SK-N-SH (cell line): ENCODE results near the gene SYT17. TPM values are rescaled to one million over a fixed set of nuclear protein-coding genes. Genes with fewer than 3 reads are reported as not detected.

Experiments used
- CTCF ChIA-PET: fragments of 300-600, 350-600 bp; formaldehyde crosslinking; extraction: SDS; loops from one replicate; lab custom pipeline; 2021; lab: Yijun Ruan, JAX
- POLR2A ChIA-PET: fragments of 350-600 bp; sonication (Branson Sonifier 250); formaldehyde crosslinking; extraction: SDS; loops from one replicate; lab custom pipeline; 2020; ENCODE audit warnings: antibody characterized with exemption, inconsistent platforms; lab: Yijun Ruan, JAX
- DNase-seq: peaks from one replicate; pipeline ENCODE4 v3.0.0; 2012
- H2AFZ ChIP-seq: fragments of 200-600 bp; sonication (generic); 2 replicates; pipeline ENCODE4 v1.8.1; 2016; ENCODE audit warnings: antibody characterized with exemption, mild to moderate bottlenecking, low read depth
- H3F3A ChIP-seq: fragments of 200-600 bp; sonication (generic); replicated peaks from 2 replicates; pipeline ENCODE3; 2016; ENCODE audit warnings: antibody characterized with exemption, mild to moderate bottlenecking; ENCODE audit not compliant: insufficient read depth
- H3K27ac ChIP-seq, 2 experiments: fragments of 200-500 bp in 1 of 2; fragments of 200-600 bp in 1 of 2; sonication (Bioruptor generic) in 1 of 2; sonication (generic), shearing (Covaris generic) in 1 of 2; 2 replicates each; pipeline versions ENCODE4 v1.5.1 to v1.6.1; 2014 to 2016; ENCODE audit warnings: low read depth in 2 of 2, inconsistent platforms in 1 of 2, low read length in 1 of 2, mild to moderate bottlenecking in 1 of 2, mixed read lengths in 1 of 2
- H3K27me3 ChIP-seq: fragments of 200-600 bp; sonication (generic), shearing (Covaris generic); 2 replicates; pipeline ENCODE4 v1.6.1; 2016; ENCODE audit warnings: mixed run types; ENCODE audit not compliant: insufficient read depth
- H3K36me3 ChIP-seq, 2 experiments: fragments of 200-500 bp in 1 of 2; fragments of 200-600 bp in 1 of 2; sonication (Bioruptor generic) in 1 of 2; sonication (generic) in 1 of 2; replicated peaks in 1 of 2; 2 replicates each; pipeline versions ENCODE3 to v1.5.1; 2014 to 2016; ENCODE audit warnings: low read length in 1 of 2, mild to moderate bottlenecking in 1 of 2; ENCODE audit not compliant: insufficient read depth in 2 of 2, control insufficient read depth in 1 of 2
- H3K4me1 ChIP-seq, 2 experiments: fragments of 200-500 bp in 1 of 2; fragments of 200-600 bp in 1 of 2; sonication (Bioruptor generic) in 1 of 2; sonication (generic), shearing (Covaris generic) in 1 of 2; 2 replicates each; pipeline versions ENCODE4 v1.5.1 to v1.6.1; 2014 to 2016; ENCODE audit warnings: low read depth in 1 of 2, low read length in 1 of 2, mixed run types in 1 of 2; ENCODE audit not compliant: insufficient read depth in 2 of 2, control insufficient read depth in 1 of 2
- H3K4me2 ChIP-seq: fragments of 200-600 bp; sonication (generic), shearing (Covaris generic); 2 replicates; pipeline ENCODE4 v1.6.1; 2017; ENCODE audit warnings: mixed run types
- H3K4me3 ChIP-seq, 2 experiments: fragments of 200-500 bp in 1 of 2; fragments of 200-600 bp in 1 of 2; sonication (Bioruptor generic) in 1 of 2; sonication (generic), shearing (Covaris generic) in 1 of 2; 2 replicates each; pipeline versions ENCODE4 v1.5.1 to v1.8.1; 2014 to 2016; ENCODE audit warnings: low read depth in 2 of 2, inconsistent platforms in 1 of 2, low read length in 1 of 2, mild to moderate bottlenecking in 1 of 2, mixed read lengths in 1 of 2, moderate library complexity in 1 of 2
- H3K79me2 ChIP-seq: fragments of 200-600 bp; sonication (generic); 2 replicates; pipeline ENCODE4 v1.8.1; 2017; ENCODE audit warnings: mild to moderate bottlenecking; ENCODE audit not compliant: insufficient read depth
- H3K9ac ChIP-seq: fragments of 200-600 bp; sonication (generic); 2 replicates; pipeline ENCODE4 v1.6.1; 2017; ENCODE audit warnings: mixed run types
- H3K9me2 ChIP-seq: fragments of 200-600 bp; sonication (generic); 2 replicates; pipeline ENCODE4 v1.6.1; 2017; ENCODE audit warnings: mixed run types
- H3K9me3 ChIP-seq: fragments of 200-600 bp; sonication (generic); 2 replicates; pipeline ENCODE4 v1.6.1; 2017; ENCODE audit warnings: mixed run types, mild to moderate bottlenecking, moderate library complexity
- H4K20me1 ChIP-seq: fragments of 200-600 bp; sonication (generic); 2 replicates; pipeline ENCODE4 v1.6.1; 2017; ENCODE audit warnings: mild to moderate bottlenecking, mixed run types; ENCODE audit not compliant: insufficient read depth
- CHD2 ChIP-seq: fragments of 150-350 bp; IDR thresholded peaks from 2 replicates; pipeline ENCODE4 v1.6.1; 2018; ENCODE audit warnings: low read length; ENCODE audit not compliant: partially characterized antibody
- EZH2phosphoT487 ChIP-seq: fragments of 200-600 bp; sonication (generic); IDR thresholded peaks from 2 replicates; pipeline ENCODE4 v1.6.1; 2017; ENCODE audit warnings: low read depth, mixed run types, mild to moderate bottlenecking, antibody characterized with exemption, moderate library complexity, borderline replicate concordance
- FOSL2 ChIP-seq: IDR thresholded peaks from 2 replicates; pipeline ENCODE4 v1.4.0; 2012; ENCODE audit warnings: low read depth, mild to moderate bottlenecking, moderate library complexity, borderline replicate concordance
- FOXM1 ChIP-seq: IDR thresholded peaks from 2 replicates; pipeline ENCODE4 v1.4.0; 2012; ENCODE audit warnings: low read depth, mild to moderate bottlenecking
- GABPA ChIP-seq: IDR thresholded peaks from 2 replicates; pipeline ENCODE4 v1.4.0; 2012; ENCODE audit warnings: low read depth, mild to moderate bottlenecking
- JUND ChIP-seq: IDR thresholded peaks from 2 replicates; pipeline ENCODE4 v1.4.0; 2012
- NFIC ChIP-seq: IDR thresholded peaks from 2 replicates; pipeline ENCODE4 v1.4.0; 2012; ENCODE audit warnings: borderline replicate concordance
- POLR2AphosphoS5 ChIP-seq: IDR thresholded peaks from 2 replicates; pipeline ENCODE4 v1.6.1; 2012; ENCODE audit warnings: low read depth, low read length
- RAD21 ChIP-seq: IDR thresholded peaks from 2 replicates; pipeline ENCODE4 v1.6.1; 2012; ENCODE audit warnings: mild to moderate bottlenecking, low read length
- RCOR1 ChIP-seq: fragments of 150-350 bp; IDR thresholded peaks from 2 replicates; pipeline ENCODE4 v1.6.1; 2017; ENCODE audit warnings: antibody characterized with exemption, low read length
- RFX5 ChIP-seq: IDR thresholded peaks from 2 replicates; pipeline ENCODE4 v1.6.1; 2012; ENCODE audit warnings: mild to moderate bottlenecking, improper control_type of control experiment, low read length
- RXRA ChIP-seq: IDR thresholded peaks from 2 replicates; pipeline ENCODE4 v1.4.0; 2012; ENCODE audit warnings: low read depth, mild to moderate bottlenecking, borderline replicate concordance
- SIN3A ChIP-seq: IDR thresholded peaks from 2 replicates; pipeline ENCODE4 v1.6.1; 2012; ENCODE audit warnings: low read depth, mild to moderate bottlenecking, low read length, moderate library complexity, borderline replicate concordance
- TEAD4 ChIP-seq: IDR thresholded peaks from 2 replicates; pipeline ENCODE4 v1.4.0; 2012; ENCODE audit warnings: mild to moderate bottlenecking, borderline replicate concordance; ENCODE audit not compliant: insufficient read depth
- YY1 ChIP-seq: IDR thresholded peaks from 2 replicates; pipeline ENCODE4 v1.4.0; 2012; ENCODE audit warnings: low read depth, mild to moderate bottlenecking
- WGBS: methylation state at CpG from one replicate; pipeline ENCODE4 v1.1.6; 2017; ENCODE audit warnings: low lambda C conversion rate; 5-methylcytosine and 5-hydroxymethylcytosine counted together
- polyA plus RNA-seq, 3 experiments: library from polyadenylated mRNA; depleted of rRNA; stranded (reverse); fragments of >200 nt; gene quantifications; 2 replicates each; pipeline ENCODE4 v1.2.3, GENCODE V29; 2012
- TF ChIP-seq, protein P1 (sequence below): IDR thresholded peaks from 2 replicates; pipeline ENCODE4 v1.4.0; 2012; ENCODE audit warnings: low read depth, borderline replicate concordance
- TF ChIP-seq, protein P2 (sequence below): fragments of 150-350 bp; IDR thresholded peaks from 2 replicates; pipeline ENCODE4 v1.6.1; 2017; ENCODE audit warnings: antibody characterized with exemption, low read length, low read depth, borderline replicate concordance
- TF ChIP-seq, protein P3 (sequence below): IDR thresholded peaks from 2 replicates; pipeline ENCODE4 v1.6.1; 2012; ENCODE audit warnings: mild to moderate bottlenecking, low read depth, low read length, moderate library complexity

The SYT17 gene
- polyA plus RNA-seq, 1 of the 3 experiments (the other 2 are of a cell fraction): 0.21 TPM

GRCh38 chr16:19239511-19240155, 71.6 kb downstream of the SYT17 start:
- Histone ChIP-seq H3K9me3 (no peaks in the 10 kb centered on the region), H3K4me1 (no peaks in the 10 kb centered on the region), H3K4me2 (no peak overlapping the region), H2AFZ (no peak overlapping the region), H3K79me2 (no peaks in the 10 kb centered on the region), H3K36me3 (no peaks in the 10 kb centered on the region)
- DNase-seq: no peak
- POLR2A ChIA-PET: no interaction called here
- TF ChIP-seq RCOR1 (no peak), TEAD4 (no peak), RFX5 (no peak), EZH2phosphoT487 (no peak), SIN3A (no peak), POLR2AphosphoS5 (no peak), RAD21 (no peak), YY1 (no peak)
- TF ChIP-seq, protein P1, sequence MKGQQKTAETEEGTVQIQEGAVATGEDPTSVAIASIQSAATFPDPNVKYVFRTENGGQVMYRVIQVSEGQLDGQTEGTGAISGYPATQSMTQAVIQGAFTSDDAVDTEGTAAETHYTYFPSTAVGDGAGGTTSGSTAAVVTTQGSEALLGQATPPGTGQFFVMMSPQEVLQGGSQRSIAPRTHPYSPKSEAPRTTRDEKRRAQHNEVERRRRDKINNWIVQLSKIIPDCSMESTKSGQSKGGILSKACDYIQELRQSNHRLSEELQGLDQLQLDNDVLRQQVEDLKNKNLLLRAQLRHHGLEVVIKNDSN: no peak
- TF ChIP-seq, protein P2, sequence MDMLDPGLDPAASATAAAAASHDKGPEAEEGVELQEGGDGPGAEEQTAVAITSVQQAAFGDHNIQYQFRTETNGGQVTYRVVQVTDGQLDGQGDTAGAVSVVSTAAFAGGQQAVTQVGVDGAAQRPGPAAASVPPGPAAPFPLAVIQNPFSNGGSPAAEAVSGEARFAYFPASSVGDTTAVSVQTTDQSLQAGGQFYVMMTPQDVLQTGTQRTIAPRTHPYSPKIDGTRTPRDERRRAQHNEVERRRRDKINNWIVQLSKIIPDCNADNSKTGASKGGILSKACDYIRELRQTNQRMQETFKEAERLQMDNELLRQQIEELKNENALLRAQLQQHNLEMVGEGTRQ: no peak
- TF ChIP-seq, protein P3, sequence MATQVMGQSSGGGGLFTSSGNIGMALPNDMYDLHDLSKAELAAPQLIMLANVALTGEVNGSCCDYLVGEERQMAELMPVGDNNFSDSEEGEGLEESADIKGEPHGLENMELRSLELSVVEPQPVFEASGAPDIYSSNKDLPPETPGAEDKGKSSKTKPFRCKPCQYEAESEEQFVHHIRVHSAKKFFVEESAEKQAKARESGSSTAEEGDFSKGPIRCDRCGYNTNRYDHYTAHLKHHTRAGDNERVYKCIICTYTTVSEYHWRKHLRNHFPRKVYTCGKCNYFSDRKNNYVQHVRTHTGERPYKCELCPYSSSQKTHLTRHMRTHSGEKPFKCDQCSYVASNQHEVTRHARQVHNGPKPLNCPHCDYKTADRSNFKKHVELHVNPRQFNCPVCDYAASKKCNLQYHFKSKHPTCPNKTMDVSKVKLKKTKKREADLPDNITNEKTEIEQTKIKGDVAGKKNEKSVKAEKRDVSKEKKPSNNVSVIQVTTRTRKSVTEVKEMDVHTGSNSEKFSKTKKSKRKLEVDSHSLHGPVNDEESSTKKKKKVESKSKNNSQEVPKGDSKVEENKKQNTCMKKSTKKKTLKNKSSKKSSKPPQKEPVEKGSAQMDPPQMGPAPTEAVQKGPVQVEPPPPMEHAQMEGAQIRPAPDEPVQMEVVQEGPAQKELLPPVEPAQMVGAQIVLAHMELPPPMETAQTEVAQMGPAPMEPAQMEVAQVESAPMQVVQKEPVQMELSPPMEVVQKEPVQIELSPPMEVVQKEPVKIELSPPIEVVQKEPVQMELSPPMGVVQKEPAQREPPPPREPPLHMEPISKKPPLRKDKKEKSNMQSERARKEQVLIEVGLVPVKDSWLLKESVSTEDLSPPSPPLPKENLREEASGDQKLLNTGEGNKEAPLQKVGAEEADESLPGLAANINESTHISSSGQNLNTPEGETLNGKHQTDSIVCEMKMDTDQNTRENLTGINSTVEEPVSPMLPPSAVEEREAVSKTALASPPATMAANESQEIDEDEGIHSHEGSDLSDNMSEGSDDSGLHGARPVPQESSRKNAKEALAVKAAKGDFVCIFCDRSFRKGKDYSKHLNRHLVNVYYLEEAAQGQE: no peak
- TF ChIP-seq, all 33 proteins: peak for 0
- Histone ChIP-seq H3K27ac (no peak overlapping the region), H3K9me2 (no peaks in the 10 kb centered on the region), H3K27me3 (no peaks in the 10 kb centered on the region), H3K9ac (no peak overlapping the region), H3K4me3 (no peak overlapping the region), H3F3A (no peaks in the 10 kb centered on the region), H4K20me1 (no peaks in the 10 kb centered on the region)
- 43% methylated on average over 6 of the region's 13 CpGs for WGBS
- CTCF ChIA-PET: no interaction called here

DNA sequence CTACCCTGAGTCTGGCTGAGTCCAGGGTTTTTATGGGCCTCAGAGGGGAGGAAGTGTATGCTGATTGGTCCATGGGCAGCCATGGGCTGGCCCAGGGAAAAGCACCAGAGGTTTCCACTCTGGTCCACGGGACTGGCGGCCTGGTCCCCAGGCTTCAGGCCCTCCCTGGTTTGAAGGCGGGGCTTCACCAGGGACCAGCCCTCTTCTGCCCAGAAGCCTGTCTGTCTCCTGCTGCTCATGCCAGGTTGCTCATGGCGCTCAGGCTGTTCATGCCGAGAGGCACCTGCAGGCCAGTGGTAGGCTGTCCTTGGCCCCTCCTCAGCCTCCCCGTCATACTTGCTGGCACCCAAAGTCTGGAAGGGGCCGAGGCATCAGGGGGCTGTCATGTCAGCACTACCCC, 72.5 kb downstream of the SYT17 start:
- Histone ChIP-seq H3K9me3 (no peaks in the 10 kb centered on the region), H3K4me3 (no peak overlapping the region), H3K4me2 (no peak overlapping the region), H2AFZ (no peak overlapping the region), H3F3A (no peaks in the 10 kb centered on the region), H3K36me3 (no peaks in the 10 kb centered on the region), H4K20me1 (no peaks in the 10 kb centered on the region), H3K9ac (no peak overlapping the region), H3K27me3 (no peaks in the 10 kb centered on the region), H3K27ac (no peak overlapping the region), H3K79me2 (no peaks in the 10 kb centered on the region), H3K9me2 (no peaks in the 10 kb centered on the region), H3K4me1 (no peaks in the 10 kb centered on the region)
- ChIA-PET POLR2A (no interaction called here), CTCF (no interaction called here)
- no peak for TF ChIP-seq NFIC
- no peak for TF ChIP-seq SIN3A
- TF ChIP-seq FOSL2: no peak
- TF ChIP-seq RFX5: no peak
- TF ChIP-seq RCOR1: no peak
- TF ChIP-seq, protein P2: no peak
- TF ChIP-seq FOXM1: no peak
- no peak for TF ChIP-seq CHD2
- no peak for TF ChIP-seq GABPA
- no peak for TF ChIP-seq JUND
- TF ChIP-seq RXRA: no peak
- no peak for TF ChIP-seq RAD21
- WGBS: 60% methylated on average over 5 of the region's 7 CpGs
- no peak for DNase-seq
